ENCODE data around the gene IDH3B. TPM values are rescaled to one million over a fixed set of nuclear protein-coding genes. Genes with fewer than 3 reads are reported as not detected.
A peak's percentile ranks its signal among the peaks of the same experiment; 100 is the strongest.

The IDH3B gene
- total RNA-seq, 2 experiments from 2014 or later, result 99.6 to 100 TPM

Small RNA genes within 50 kb of the gene (microRNA-seq; reads per million reads assigned to microRNA genes)
- gene MIR1292, result 59.1 reads per million, percentile 52 among the genes with 10 or more reads in this experiment

Other genes with a start within 250 kb of the IDH3B start
- 100 to 1,000 TPM; 338 to 339 TPM for gene SNRPB, start 193.4 kb downstream of the IDH3B start, total RNA-seq
- 1 to 10 TPM; 8.7 to 9.0 TPM for gene ZNF343, start 155.3 kb downstream of the IDH3B start, total RNA-seq
- gene TMC2, start 127.6 kb downstream of the IDH3B start, total RNA-seq, result not detected
- gene NOP56, start 11.6 kb downstream of the IDH3B start, total RNA-seq, result 100 to 1,000 TPM; 441 to 450 TPM
- not detected for gene EBF4, start 28.6 kb upstream of the IDH3B start, total RNA-seq
- under 1 TPM; 0.11 to 0.26 TPM for gene CPXM1, start 136.4 kb upstream of the IDH3B start, total RNA-seq
- not detected for gene C20orf141, start 150.8 kb upstream of the IDH3B start, total RNA-seq
- gene TMEM239, start 152.1 kb upstream of the IDH3B start, total RNA-seq, result not detected
- gene PCED1A, start 176.4 kb upstream of the IDH3B start, total RNA-seq, result 10 to 100 TPM; 17.3 to 17.9 TPM
- gene VPS16, start 176.5 kb upstream of the IDH3B start, total RNA-seq, result 10 to 100 TPM; 47.0 to 55.2 TPM
- 10 to 100 TPM; 58.5 to 60.9 TPM for gene PTPRA, start 209.3 kb upstream of the IDH3B start, total RNA-seq

All from activated CD8-positive, alpha-beta T cell treated with anti-CD3 and anti-CD28 coated beads, Interleukin-2, amount 10 ng/mL, durations not matched to agents 7 days and 5 days (primary cell).